MV-4-11 (cell line): Measurements from ENCODE around the gene TDRD1.

Source experiments
- DNase-seq: peaks from one replicate; lab custom pipeline; 2025; lab: John Stamatoyannopoulos, UW

The TDRD1 gene

DNA sequence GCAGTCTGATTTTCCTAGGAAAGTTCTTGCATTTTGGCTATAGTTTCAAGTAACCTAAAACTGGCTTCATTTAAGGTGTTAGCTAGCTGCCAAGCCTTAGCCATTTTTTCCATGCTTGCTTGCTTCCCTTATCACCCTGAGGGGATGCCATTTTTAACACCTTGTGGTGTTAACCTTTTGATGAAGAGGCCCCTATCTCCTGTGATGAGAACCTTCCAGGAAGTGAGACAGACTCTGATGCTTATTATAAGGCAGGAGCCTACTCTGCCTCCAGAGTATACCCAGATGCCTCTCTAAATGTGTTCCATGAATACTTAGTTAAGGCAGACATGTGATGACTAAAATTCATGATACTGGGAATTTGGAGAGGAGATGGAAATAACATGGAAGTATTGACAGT, 55.0 kb downstream of the TDRD1 start:
- no peak for DNase-seq

DNA sequence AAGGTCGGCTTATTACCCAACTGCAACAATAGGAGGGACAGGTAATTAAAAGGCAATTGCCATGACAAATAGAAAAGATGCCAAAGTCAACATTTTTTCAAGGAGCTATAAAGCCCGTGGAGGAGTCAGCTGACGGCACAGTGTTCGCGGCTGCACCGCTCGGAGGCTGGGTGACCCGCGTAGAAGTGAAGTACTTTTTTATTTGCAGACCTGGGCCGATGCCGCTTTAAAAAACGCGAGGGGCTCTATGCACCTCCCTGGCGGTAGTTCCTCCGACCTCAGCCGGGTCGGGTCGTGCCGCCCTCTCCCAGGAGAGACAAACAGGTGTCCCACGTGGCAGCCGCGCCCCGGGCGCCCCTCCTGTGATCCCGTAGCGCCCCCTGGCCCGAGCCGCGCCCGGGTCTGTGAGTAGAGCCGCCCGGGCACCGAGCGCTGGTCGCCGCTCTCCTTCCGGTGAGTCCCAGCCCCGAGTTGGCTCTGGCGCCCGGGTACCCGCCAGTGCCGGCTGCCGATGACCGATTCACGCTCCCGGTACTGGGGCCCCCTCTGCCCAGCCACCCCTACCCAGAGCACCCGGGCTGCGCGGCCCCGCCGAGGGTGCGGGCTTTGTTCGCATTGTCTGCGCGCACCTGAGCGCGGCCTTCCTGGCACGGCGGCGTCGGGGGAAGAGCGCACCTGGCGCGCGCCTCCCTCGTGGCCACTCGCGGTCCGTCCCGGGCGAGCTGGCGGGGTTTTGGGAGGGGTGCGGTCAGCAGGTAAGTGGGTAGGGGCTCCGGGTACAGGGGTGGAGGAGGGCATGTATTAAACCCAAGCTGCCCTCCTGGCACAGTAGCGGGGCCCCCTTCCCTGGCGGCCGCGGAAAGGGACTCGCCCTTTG, 60.2 kb downstream of the TDRD1 start, which contains the start of gene VWA2:
VWA2 (plus strand) TSS at position 138 of the 877 bp plus-strand sequence. CDS start 9,460 bp downstream, outside the sequence.
- DNase-seq = no peak

DNA sequence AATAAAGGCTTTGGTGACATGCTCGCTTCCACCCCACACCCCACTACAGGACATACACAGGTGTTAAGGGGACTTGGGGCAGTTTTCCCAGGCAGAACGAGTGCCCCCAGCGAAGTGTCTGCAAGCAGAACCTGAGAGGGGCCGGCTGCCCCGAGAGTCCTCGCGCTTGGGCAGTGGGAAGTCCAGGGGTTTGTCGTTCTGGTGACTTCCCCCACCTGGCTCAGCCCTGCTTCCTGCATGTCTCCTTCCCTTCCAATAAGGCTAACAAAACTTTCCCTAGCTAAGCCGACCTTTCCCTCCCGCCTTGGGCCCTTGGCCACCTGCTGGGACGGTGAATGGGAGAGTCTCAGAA, 60.8 kb downstream of the TDRD1 start:
- DNase-seq = no peak

DNA sequence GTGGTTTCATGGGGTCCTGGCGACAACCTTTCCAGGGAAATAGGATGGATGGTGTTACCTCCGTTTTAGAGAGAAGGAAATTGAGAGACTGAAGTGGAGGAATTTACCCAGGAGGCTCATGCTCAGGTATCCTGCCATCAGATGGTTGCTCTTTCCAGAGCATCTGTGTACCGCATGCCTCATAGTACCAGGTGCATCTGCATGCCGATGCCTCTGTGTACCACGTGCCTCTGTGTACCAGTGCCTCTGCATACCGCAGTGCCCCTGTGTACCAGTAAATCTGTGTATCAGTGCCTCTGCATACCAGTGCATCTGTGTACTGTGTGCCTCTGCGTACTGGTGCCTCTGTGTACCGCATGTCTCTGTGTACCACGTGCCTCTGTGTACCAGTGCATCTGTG, 63.1 kb downstream of the TDRD1 start:
- no peak for DNase-seq

DNA sequence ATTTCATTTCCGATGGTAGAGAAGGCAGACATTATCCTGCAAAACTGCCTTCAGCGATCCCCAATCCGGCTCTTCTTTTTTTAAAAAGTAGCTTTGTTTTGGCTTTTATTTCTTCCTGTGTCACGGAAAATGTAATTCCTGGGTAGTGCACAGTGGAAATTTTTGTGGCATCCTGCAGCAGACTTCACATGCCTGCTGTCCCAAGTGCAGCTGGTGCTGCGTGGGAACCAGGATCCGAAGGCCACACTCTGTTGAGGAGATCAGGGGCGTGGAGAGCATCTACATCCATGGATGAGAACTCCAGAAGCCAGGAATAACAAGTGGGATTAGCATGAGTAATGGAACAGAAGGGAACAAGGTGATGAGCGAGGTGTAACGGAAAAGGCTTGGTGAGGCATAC, 64.5 kb downstream of the TDRD1 start:
- no peak for DNase-seq

DNA sequence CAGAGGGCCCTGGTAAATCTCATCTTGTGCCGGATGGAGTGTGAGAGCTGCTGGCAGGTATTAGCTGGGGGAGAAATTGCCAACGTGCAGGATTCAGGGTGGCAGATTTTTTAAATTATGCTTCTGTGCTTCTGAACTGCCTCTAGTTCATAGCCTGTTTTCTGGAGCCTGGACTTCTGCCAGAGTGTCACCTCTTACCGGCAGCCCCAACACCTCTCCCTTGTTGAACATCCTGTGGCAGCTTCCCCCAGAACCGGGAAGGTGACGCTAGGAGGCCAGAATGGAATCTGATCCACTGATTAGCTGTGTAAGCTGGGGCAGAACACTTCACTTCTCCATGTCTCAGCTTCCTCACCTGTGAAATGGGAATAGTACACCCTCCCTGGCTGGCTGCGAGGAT, 65.0 kb downstream of the TDRD1 start:
- no peak for DNase-seq

DNA sequence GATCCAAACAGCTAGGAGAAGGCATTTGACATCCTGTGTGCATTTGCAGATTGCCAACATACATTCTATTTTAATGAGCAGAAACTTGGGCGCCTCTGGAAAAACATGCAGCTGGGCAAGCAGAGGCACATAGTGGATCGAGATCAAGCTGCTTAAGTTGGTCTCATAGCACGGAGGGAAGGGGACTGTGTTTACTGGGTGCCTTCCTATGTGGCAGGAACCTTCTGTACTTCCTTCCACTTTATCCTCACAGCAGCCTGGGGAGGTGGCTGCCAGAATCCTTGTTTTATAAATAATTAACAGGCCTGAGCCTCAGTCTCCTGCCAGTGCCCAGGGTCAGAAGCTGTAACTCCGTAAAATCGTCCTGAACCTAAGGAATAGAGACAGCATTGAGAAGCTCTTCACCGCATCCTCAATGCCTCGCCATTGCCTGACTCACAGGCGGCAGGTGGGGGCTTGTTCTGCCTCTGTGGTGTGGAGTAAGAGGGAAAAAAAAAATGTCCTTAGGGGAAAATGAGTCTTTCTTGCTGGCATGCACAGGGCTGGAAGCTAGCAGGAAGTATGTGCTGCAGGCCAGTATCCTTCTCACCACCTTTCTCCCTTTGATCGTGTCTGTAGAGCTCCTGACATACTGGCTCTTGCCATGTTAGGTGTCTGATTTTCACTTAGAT, 66.1 kb downstream of the TDRD1 start:
- no peak for DNase-seq

DNA sequence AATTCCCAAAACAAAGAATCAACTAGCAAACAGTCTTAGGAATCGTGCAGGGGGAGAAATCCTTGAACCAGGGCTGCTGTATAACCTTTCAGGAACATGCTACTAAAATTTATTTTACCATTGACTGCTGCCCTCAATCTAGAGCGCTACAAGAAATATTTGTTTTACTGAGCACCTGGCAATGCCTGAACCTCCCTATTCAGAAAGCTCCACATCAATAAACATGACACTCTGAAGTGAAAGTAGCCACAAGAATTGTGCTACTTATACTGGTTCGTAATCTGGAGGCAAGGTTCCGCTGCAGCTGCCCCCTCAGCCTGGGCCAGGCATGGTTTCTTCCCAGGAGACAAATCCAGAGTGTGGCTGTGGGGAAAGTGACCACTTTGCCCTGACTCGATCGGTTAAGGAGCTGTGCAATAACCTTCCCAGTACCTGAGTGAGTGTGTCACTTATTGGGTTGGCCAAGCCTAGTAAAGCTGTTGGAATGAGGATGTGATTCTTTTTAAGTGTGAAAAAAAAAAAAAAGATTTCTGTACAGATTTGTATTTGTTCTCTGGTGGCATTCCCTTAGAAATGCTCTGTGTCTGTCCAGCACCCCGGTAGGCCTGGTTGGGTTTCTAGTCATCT, 67.6 kb downstream of the TDRD1 start:
- DNase-seq = no peak

DNA sequence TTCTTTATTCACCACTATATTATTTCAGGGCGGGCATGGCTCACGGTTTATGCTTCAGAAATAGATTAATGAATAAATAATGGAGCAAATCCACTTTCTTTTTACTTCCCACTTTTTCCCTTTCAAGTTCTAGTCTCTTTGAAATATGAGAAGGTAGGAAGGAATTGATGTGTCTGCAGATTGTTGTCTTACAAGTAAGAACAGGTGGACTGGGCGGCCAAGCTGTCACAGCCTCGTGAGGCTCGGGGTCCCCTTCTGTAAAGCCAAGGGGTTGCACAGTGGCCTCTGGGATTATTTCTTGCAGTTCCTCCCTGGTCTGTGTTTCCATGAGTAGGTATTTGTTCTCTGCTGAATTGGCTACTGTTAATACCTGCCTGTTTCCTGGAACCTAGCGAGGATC, 71.1 kb downstream of the TDRD1 start:
- DNase-seq = no peak

DNA sequence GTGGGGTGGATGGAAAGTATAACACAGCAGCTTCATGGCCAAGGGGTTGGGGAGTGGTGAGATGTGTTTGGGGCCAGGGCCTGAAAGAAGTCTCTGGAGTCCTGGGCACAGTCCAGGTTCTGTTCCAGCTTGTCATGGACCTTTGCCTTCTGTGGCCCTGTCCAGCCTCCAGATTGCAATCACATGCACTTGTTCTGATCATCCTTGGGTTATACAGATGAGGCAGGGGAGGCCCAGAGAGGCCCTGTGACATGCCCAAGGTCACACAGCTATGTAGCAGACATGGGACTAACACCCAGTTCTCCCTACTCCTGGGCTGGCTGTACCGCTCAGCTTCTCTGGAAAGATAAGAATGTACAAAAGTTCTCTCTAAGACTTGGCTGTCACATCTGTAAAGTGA, 71.6 kb downstream of the TDRD1 start:
- no peak for DNase-seq

DNA sequence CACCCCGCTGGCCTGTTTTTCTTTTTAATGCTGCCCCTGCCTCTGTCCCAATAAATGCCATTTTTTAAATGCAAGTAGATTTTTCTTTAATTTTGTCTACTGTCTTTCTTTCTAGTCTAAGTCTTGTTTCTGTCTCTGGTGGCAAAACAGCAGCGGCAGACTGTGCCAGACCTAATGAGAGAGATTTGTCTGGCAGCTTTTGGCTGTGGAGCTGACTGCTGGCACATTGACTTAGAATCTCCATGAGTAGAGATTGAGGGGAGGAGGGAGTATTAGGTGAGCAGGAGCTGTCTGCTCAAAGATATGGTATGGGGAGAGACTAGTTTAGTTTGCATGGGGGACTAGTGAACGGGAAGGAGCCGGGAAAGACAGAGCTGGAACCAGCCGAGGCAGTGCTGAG, 72.9 kb downstream of the TDRD1 start:
- DNase-seq = no peak

DNA sequence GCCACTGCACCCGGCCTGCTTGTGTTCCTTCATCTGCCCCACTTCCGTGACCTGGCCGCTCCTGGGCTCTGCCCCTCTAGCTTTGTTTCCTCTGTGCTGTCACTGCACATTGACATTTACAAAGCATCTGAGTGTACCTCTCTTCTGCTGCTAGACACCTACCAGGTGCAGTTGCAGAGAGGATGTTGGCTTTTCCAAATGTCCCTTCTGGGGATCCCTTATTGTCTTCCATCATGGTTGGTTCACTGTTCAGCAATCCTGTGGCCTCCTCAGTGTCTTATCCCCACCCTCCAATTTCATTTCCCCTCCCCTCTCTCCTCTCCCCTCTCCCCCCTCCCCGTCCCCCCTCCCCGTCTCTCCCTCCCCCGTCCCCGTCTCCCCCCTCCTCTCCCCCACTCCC, 73.7 kb downstream of the TDRD1 start:
- no peak for DNase-seq

DNA sequence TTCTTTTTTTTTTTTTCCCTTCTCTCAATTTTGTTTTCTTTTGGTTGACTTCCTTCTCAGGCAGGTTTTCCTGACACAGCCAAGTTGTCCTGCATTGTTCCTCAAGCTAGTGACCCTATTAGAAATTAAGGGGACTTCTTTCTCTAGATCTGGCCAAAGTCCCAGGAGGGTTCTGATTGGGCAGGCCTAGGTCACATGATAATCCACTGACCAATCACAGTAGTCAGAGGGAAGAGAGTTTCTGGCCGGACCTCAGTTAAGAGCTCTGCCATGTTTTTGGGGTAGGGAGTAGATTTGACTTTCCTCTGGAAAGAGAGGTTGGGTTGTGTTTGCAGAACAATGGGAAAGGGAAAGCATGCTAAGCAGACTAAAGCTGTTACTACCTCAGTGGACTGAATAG, 76.1 kb downstream of the TDRD1 start:
- no peak for DNase-seq

DNA sequence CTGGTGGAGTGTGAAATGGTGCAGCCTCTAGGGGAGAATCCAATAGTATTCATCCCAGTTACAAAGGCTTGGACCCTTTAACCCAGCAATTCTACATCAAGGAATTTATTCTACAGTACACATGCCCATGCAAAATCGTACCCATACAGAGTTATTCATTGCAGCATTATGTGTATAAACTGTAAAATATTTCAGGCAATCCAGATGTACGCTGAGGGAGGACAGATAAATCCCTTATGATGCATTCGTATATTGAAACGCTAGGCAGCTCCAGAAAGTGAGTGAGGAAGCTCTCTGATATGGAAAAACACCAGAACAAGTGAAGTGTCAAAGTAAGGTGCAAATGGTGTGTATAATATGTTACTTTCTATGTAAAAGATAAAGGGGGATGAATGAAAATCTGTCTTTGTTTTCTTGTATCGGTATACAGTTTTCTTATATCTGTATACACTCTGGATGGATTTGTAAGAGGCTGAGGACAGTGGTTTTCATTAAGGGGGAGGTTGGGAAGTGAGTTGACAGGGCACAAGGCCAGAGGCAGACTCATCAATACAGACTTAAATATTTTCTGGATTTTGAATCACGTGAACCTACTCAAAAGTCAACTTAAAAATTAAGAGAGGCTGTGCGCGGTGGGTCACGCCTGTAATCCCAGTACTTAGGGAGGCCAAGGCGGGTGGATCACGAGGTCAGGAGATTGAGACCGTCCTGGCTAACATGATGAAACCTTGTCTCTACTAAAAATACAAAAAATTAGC, 77.0 kb downstream of the TDRD1 start:
- no peak for DNase-seq

DNA sequence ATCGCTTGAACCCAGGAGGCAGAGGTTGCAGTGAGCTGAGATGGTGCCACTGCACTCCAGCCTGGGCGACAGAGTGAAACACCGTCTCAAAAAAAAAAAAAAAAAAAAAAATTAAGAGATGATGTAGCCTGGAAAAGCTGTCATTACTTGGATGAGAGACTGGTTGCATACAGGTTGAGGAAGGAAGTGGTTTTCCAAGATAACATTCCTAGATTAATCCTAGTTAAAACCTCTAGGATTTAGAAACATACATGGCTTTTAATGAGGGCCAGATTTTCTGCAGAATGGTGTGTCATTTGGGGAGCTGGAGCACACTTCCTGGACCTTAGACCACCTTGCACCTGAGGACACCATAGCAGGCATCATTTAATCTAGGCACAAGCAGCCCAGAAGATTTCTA, 77.7 kb downstream of the TDRD1 start:
- DNase-seq = no peak

DNA sequence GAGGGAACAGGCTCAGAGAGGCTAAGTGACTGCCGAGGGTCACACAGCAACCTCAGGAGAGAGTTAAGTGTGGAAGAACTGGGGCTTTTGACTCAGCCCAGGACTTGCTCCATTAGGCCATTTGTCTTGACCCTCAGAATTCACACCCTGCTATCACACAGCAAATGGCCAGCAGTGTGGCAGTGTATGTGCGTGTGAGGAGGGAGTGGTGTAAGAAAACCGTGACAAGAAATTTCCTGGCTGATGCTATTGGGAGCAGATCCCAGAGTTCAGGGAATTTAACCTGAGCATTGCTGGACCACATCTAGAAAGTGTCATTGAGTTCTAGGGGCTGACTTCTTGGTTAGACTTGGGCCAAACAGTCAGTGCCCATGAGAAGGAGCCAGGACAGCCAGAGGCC, 78.3 kb downstream of the TDRD1 start:
- no peak for DNase-seq

DNA sequence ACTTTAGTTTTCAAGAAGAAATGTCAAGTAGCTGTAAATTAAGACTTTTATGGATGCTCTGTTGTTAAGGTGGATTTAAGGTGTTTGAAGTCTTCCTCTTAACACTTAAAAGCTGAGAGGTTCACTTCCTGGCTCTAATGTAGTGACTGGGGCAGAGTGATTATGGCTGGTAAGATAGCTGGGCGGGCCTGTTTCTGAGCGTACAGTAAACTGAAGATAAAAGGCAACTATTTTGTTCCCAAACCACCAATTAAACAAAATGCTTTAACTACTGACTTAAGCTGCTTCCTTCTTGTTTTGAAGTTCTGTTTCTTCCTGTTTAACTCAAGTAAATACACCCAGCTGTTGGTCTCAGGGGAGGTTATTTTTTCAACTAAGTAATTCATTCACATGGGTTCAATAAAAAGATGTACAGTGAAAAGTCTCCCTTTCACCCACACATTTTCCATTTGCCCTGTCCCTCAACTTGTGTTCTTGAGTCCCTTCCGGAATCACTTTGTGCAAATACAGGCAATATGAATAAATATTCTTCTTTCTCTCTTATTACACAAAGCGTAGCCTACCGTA, 79.2 kb downstream of the TDRD1 start:
- DNase-seq = no peak

DNA sequence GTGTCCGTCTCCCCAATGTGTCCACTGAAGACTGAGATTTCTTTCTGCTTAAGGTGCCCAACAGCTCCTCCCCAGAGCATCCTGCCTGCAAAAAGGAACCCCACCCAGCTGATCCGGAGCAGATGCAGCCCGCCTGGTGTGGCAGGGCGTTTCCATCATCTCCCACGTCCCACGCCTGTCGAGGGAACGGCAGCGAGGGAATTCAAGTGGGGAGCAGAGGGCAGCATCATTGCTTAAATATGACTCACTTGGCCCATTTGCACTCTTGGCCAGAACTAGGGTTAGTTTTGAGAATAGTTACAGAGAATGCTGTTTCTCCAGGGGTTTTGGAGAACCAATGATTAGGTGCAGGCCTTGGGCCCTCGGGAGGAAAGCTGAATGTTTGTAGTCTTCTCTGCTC, 80.7 kb downstream of the TDRD1 start:
- DNase-seq = no peak

DNA sequence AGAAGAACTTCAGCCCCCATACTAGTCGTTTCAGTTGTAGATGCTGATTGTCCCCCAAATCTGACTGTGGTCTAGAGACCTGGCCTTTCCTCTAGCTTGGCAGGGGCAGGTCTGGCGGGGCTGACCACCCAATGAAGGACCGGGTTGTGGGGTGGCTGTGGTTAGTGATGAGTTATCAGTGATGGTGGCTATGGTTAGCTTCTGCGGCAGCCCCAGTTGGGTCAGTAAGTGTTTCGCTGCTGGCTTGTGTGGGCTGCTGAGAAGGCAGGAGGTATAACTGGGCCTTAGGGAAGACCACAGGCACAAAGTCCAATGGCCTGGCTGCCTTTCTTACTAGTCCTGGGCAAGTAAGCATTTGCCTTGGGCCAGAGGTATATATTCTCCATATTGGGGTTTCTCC, 81.2 kb downstream of the TDRD1 start:
- DNase-seq = no peak

DNA sequence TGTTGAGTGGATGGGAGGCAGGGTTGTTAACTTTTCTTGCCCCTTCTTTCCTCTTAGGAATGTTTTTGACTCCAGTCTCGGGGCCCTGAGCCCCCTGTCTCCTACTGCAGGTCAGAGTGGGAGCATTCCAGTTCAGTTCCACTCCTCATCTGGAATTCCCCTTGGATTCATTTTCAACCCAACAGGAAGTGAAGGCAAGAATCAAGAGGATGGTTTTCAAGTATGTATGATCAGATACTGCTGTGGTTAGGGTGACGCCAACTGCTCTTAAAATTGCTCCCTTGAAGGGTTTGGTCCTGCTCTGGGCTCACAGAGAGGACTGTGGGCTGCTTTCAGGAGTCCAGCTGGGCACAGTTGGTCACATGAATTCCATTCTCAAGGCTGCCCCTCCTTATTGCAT, 81.9 kb downstream of the TDRD1 start:
- DNase-seq = no peak

DNA sequence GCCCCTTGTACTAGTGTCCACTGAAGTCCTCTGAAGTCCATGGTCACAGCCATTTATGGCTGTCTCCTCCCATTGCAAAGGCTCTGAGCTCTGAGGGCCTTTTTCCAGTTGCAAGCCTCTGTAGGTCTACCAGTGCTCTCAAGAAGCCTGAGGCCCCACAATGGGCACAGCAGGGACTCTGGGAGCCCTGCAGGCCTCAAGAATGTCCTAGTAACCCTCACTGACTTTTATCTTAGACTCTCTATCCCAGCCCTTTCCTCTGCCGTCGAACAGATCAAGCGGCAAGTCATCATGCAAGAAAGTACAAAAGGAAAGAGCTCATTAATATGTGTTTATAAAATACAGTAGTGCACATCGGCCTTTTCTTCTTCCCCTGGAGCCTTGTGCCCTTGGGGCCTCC, 83.3 kb downstream of the TDRD1 start:
- DNase-seq = no peak

DNA sequence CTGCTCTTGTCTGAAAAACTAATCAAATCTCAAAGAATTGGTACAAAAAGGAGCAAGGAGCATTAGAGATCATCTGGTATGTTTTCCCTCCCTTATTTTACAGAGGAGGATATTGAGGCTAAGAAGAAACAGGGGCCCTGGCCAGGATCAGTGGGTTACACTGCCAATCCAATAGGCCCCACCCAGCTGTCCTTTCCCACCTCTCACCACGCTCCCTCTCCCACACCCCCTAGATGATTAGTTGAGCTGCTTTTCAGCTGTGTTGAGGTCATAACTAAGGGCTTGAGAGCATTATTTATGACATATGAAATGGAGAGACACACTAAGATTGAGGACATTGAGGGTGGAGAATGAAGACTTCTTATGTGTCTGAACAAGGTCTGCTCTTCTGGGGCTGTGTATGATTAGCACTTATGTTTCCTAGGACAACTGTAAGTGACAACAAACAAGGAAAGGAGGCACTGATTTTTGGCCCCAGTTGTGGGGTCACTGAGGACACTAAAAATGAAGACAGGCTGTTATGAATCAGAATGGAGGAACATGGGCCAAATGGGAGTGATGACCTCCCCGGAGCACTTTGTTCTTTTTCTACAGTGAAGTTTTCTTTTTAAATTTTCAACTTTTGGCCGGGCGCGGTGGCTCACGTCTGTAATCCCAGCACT, 86.4 kb downstream of the TDRD1 start:
- no peak for DNase-seq
